Neural cell (in vitro differentiated cells): ENCODE measurements around the gene SIX2. TPM values are rescaled to one million over a fixed set of nuclear protein-coding genes. Genes with fewer than 3 reads are reported as not detected.

Source experiments
- H2AFZ ChIP-seq: fragments of 200-600, 300-800 bp; sonication (generic), shearing (Covaris generic); 2 replicates; pipeline ENCODE4 v1.6.0; 2014; ENCODE audit warnings: low read depth, mild to moderate bottlenecking, antibody characterized with exemption, low read length, moderate library complexity
- H3F3A ChIP-seq: fragments of 200-600 bp; shearing (Covaris generic); 2 replicates; pipeline ENCODE4 v1.6.1; 2016; ENCODE audit warnings: mild to moderate bottlenecking, moderate library complexity, mixed read lengths, antibody characterized with exemption, low read length; ENCODE audit not compliant: insufficient read depth, poor library complexity, severe bottlenecking
- H3K27ac ChIP-seq: fragments of 200-600, 300-800 bp; sonication (generic), shearing (Covaris generic); 2 replicates; pipeline ENCODE4 v1.5.1; 2014; ENCODE audit warnings: mild to moderate bottlenecking, low read length, moderate library complexity
- H3K27me3 ChIP-seq: fragments of 300-800, 200-600 bp; sonication (generic), shearing (Covaris generic); 2 replicates; pipeline ENCODE4 v1.6.0; 2014; ENCODE audit warnings: mild to moderate bottlenecking, low read depth, low read length, moderate library complexity; ENCODE audit not compliant: insufficient read depth
- H3K36me3 ChIP-seq: fragments of 300-800, 200-600 bp; sonication (generic), shearing (Covaris generic); 2 replicates; pipeline ENCODE4 v1.5.1; 2014; ENCODE audit warnings: mild to moderate bottlenecking, antibody characterized with exemption, low read length, moderate library complexity; ENCODE audit not compliant: insufficient read depth
- H3K4me2 ChIP-seq: fragments of 300-800, 200-600 bp; sonication (generic), shearing (Covaris generic); 2 replicates; pipeline ENCODE4 v1.6.0; 2014; ENCODE audit warnings: mild to moderate bottlenecking, low read length
- H3K4me3 ChIP-seq: fragments of 300-800, 200-600 bp; sonication (generic), shearing (Covaris generic); 2 replicates; pipeline ENCODE4 v1.5.1; 2014; ENCODE audit warnings: mild to moderate bottlenecking, low read length, moderate library complexity
- H3K79me2 ChIP-seq: fragments of 200-600 bp; shearing (Covaris generic); replicated peaks from 2 replicates; pipeline ENCODE4 v1.6.0; 2014; ENCODE audit warnings: mild to moderate bottlenecking, low read length, moderate library complexity; ENCODE audit not compliant: insufficient read depth
- H3K9ac ChIP-seq: fragments of 300-800, 200-600 bp; sonication (generic), shearing (Covaris generic); 2 replicates; pipeline ENCODE4 v1.6.1; 2016; ENCODE audit warnings: mild to moderate bottlenecking, low read length, mixed read lengths
- H3K9me2 ChIP-seq: fragments of 200-600 bp; shearing (Covaris generic); 2 replicates; pipeline ENCODE4 v1.6.1; 2016; ENCODE audit warnings: mild to moderate bottlenecking, low read length, mixed read lengths; ENCODE audit not compliant: insufficient read depth
- H3K9me3 ChIP-seq: fragments of 200-600, 300-800 bp; sonication (generic), shearing (Covaris generic); 2 replicates; pipeline ENCODE4 v1.6.1; 2016; ENCODE audit warnings: mild to moderate bottlenecking, mixed run types, low read length, moderate library complexity, mixed read lengths
- H4K20me1 ChIP-seq: fragments of 200-600 bp; shearing (Covaris generic); 2 replicates; pipeline ENCODE4 v1.6.1; 2016; ENCODE audit warnings: mild to moderate bottlenecking, mixed run types; ENCODE audit not compliant: insufficient read depth
- EP300 ChIP-seq: fragments of 450-650 bp; conservative IDR thresholded peaks from 2 replicates; pipeline ENCODE4 v1.6.1; 2014; ENCODE audit warnings: antibody characterized with exemption, mild to moderate bottlenecking, moderate library complexity; ENCODE audit not compliant: poor library complexity, severe bottlenecking
- EZH2 ChIP-seq: fragments of 200-600, 300-800 bp; shearing (Covaris generic), sonication (generic); IDR thresholded peaks from 2 replicates; pipeline ENCODE4 v1.6.1; 2014; ENCODE audit warnings: antibody characterized with exemption, low read length, borderline replicate concordance, mild to moderate bottlenecking; ENCODE audit not compliant: insufficient read depth, poor library complexity, severe bottlenecking
- MXI1 ChIP-seq: fragments of 450-650 bp; conservative IDR thresholded peaks from 2 replicates; pipeline ENCODE4 v1.6.1; 2014; ENCODE audit warnings: antibody characterized with exemption, mild to moderate bottlenecking; ENCODE audit not compliant: poor library complexity, severe bottlenecking
- POLR2AphosphoS5 ChIP-seq: IDR thresholded peaks from 2 replicates; pipeline ENCODE4 v1.6.1; 2012
- RAD21 ChIP-seq: fragments of 450-650 bp; conservative IDR thresholded peaks from 2 replicates; pipeline ENCODE4 v1.6.1; 2014; ENCODE audit warnings: antibody characterized with exemption, mild to moderate bottlenecking, moderate library complexity
- SMC3 ChIP-seq: fragments of 450-650 bp; conservative IDR thresholded peaks from 2 replicates; pipeline ENCODE4 v1.6.1; 2014; ENCODE audit warnings: antibody characterized with exemption, mild to moderate bottlenecking, moderate library complexity; ENCODE audit not compliant: poor library complexity
- TAF1 ChIP-seq: IDR thresholded peaks from 2 replicates; pipeline ENCODE4 v1.6.1; 2012; ENCODE audit warnings: low read depth
- polyA plus RNA-seq: library from polyadenylated mRNA; depleted of rRNA; stranded (reverse); fragments of >200 nt; gene quantifications from 2 replicates; pipeline ENCODE4 v1.2.3, GENCODE V29; 2014
- TF ChIP-seq, protein P1 (sequence below): IDR thresholded peaks from 2 replicates; pipeline ENCODE4 v1.6.1; 2012; ENCODE audit warnings: borderline replicate concordance
- TF ChIP-seq, protein P2 (sequence below): fragments of 450-650 bp; IDR thresholded peaks from 2 replicates; pipeline ENCODE4 v1.5.1; 2014; ENCODE audit warnings: antibody characterized with exemption, mild to moderate bottlenecking, moderate library complexity; ENCODE audit not compliant: poor library complexity, severe bottlenecking

SIX2 gene
- polyA plus RNA-seq, 1 donor from 2014 or later = 0.16 TPM

DNA sequence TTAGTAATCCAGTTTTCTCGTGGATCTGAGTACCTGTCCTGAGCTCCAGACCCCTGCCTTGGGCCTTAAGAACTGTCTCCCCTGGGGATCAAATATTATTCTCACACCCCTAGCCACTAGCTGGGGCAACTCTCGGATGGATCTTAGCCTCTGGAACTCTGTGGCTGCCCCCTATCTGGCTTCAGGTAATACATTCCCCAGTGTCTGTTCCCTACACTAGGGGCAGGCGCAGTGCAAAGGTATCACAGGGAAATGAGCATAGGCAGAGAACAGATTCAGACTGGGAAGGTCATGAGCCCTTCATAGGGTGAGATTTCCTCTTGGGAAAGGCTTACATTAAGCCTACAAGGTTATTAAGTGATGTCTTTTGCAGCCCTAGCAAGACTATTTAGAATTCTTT, 11.2 kb upstream of the SIX2 start:
- no peak overlapping the region for H3K4me2 ChIP-seq
- peaks cover 3% of the 10 kb centered on the region for H3K27me3 ChIP-seq
- no peak overlapping the region for H2AFZ ChIP-seq
- TF ChIP-seq, protein P1, sequence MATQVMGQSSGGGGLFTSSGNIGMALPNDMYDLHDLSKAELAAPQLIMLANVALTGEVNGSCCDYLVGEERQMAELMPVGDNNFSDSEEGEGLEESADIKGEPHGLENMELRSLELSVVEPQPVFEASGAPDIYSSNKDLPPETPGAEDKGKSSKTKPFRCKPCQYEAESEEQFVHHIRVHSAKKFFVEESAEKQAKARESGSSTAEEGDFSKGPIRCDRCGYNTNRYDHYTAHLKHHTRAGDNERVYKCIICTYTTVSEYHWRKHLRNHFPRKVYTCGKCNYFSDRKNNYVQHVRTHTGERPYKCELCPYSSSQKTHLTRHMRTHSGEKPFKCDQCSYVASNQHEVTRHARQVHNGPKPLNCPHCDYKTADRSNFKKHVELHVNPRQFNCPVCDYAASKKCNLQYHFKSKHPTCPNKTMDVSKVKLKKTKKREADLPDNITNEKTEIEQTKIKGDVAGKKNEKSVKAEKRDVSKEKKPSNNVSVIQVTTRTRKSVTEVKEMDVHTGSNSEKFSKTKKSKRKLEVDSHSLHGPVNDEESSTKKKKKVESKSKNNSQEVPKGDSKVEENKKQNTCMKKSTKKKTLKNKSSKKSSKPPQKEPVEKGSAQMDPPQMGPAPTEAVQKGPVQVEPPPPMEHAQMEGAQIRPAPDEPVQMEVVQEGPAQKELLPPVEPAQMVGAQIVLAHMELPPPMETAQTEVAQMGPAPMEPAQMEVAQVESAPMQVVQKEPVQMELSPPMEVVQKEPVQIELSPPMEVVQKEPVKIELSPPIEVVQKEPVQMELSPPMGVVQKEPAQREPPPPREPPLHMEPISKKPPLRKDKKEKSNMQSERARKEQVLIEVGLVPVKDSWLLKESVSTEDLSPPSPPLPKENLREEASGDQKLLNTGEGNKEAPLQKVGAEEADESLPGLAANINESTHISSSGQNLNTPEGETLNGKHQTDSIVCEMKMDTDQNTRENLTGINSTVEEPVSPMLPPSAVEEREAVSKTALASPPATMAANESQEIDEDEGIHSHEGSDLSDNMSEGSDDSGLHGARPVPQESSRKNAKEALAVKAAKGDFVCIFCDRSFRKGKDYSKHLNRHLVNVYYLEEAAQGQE = no peak
- TF ChIP-seq POLR2AphosphoS5 (no peak), TAF1 (no peak), MXI1 (no peak), SMC3 (no peak), EP300 (no peak), RAD21 (no peak), EZH2 (no peak)
- TF ChIP-seq, protein P2, sequence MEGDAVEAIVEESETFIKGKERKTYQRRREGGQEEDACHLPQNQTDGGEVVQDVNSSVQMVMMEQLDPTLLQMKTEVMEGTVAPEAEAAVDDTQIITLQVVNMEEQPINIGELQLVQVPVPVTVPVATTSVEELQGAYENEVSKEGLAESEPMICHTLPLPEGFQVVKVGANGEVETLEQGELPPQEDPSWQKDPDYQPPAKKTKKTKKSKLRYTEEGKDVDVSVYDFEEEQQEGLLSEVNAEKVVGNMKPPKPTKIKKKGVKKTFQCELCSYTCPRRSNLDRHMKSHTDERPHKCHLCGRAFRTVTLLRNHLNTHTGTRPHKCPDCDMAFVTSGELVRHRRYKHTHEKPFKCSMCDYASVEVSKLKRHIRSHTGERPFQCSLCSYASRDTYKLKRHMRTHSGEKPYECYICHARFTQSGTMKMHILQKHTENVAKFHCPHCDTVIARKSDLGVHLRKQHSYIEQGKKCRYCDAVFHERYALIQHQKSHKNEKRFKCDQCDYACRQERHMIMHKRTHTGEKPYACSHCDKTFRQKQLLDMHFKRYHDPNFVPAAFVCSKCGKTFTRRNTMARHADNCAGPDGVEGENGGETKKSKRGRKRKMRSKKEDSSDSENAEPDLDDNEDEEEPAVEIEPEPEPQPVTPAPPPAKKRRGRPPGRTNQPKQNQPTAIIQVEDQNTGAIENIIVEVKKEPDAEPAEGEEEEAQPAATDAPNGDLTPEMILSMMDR = no peak
- no peak overlapping the region for H3K9ac ChIP-seq
- no peak overlapping the region for H3K4me3 ChIP-seq
- H3K27ac ChIP-seq = no peak overlapping the region
- no peaks in the 10 kb centered on the region for H3K9me2 ChIP-seq
- no peaks in the 10 kb centered on the region for H3K79me2 ChIP-seq
- no peaks in the 10 kb centered on the region for H3K36me3 ChIP-seq
- no peaks in the 10 kb centered on the region for H3F3A ChIP-seq
- H3K9me3 ChIP-seq = no peaks in the 10 kb centered on the region
- H4K20me1 ChIP-seq = no peaks in the 10 kb centered on the region

DNA sequence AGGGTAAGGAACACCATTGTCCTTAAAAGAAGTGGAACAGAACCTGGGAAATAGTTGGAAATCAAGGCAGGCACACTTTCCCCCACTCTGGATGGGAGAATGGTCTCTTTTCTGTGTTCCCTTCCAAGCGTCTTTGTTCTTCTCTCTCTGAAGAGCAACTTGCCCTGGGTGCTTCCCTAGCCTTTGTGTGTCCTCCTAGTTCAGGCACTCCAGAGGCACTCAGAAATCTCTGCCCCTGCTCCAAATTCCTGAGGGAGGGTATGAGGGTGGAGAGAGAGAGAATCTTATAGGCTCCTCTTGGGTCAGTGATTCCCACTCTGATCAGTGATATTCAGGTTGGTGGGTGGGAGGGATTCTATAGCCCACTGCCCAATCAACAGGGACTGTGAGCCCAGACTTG, 8.8 kb upstream of the SIX2 start:
- no peak overlapping the region for H2AFZ ChIP-seq
- H4K20me1 ChIP-seq = no peaks in the 10 kb centered on the region
- H3K36me3 ChIP-seq = no peaks in the 10 kb centered on the region
- no peaks in the 10 kb centered on the region for H3K79me2 ChIP-seq
- H3F3A ChIP-seq = no peaks in the 10 kb centered on the region
- peaks cover 27% of the 10 kb centered on the region for H3K27me3 ChIP-seq
- no peaks in the 10 kb centered on the region for H3K9me3 ChIP-seq
- H3K9ac ChIP-seq = no peak overlapping the region
- H3K4me2 ChIP-seq = no peak overlapping the region
- H3K9me2 ChIP-seq = no peaks in the 10 kb centered on the region
- no peak overlapping the region for H3K4me3 ChIP-seq
- TF ChIP-seq, protein P2 = no peak
- TF ChIP-seq MXI1 = no peak
- TF ChIP-seq EZH2 = no peak
- no peak for TF ChIP-seq RAD21
- TF ChIP-seq, protein P1 = no peak
- no peak for TF ChIP-seq TAF1
- TF ChIP-seq EP300 = no peak
- no peak for TF ChIP-seq POLR2AphosphoS5
- H3K27ac ChIP-seq = no peak overlapping the region
